ENCODE measurements around the gene FGF12. TPM values are rescaled to one million over a fixed set of nuclear protein-coding genes. Genes with fewer than 3 reads are reported as not detected.

FGF12 gene
- total and polyA plus RNA-seq, 2 experiments from 2014 or later: 6.0 to 14.3 TPM

- Histone ChIP-seq H3K36me3 (ENCODE audit: insufficient read depth) (no peaks in the 10 kb centered on the region), H3K9me2 (ENCODE audit: insufficient read depth) (no peaks in the 10 kb centered on the region), H3K4me1 (ENCODE audit: insufficient read depth) (0 out of 2 replicates have a peak, but pooled peaks cover 4% of the 10 kb centered on the region), H3K4me3 (no peak overlapping the region), H3F3A (replicated peaks; ENCODE audit: low read depth) (no peaks in the 10 kb centered on the region), H3K27me3 (ENCODE audit: insufficient read depth) (no peaks in the 10 kb centered on the region), H3K27ac (ENCODE audit: low read depth) (no peak overlapping the region), H3K4me2 (no peak overlapping the region), H2AFZ (no peak overlapping the region), H3K79me2 (replicated peaks; ENCODE audit: insufficient read depth) (no peaks in the 10 kb centered on the region), H4K20me1 (replicated peaks; ENCODE audit: insufficient read depth) (no peaks in the 10 kb centered on the region)
- no peaks in the 10 kb centered on the region for H3K36me3 Mint-ChIP-seq (ENCODE audit: low read depth)
- H3K9me3 Mint-ChIP-seq: no peaks in the 10 kb centered on the region
- ATAC-seq (no peak), DNase-seq (ENCODE audit: low spot score) (no peak)
- no peaks in the 10 kb centered on the region for H3K27me3 Mint-ChIP-seq (ENCODE audit: insufficient read depth, low read depth, poor library complexity)
- H3K4me3 Mint-ChIP-seq: no peak overlapping the region
- TF ChIP-seq CTCF (conservative IDR thresholded peaks at IDR 0.05; ENCODE audit: low read depth in 2 of 2): no peak
- no peak for TF ChIP-seq ZNF462 (CRISPR knock-in tag; IDR thresholded peaks at IDR 0.05)
- no peak for TF ChIP-seq ZNF114 (CRISPR knock-in tag; IDR thresholded peaks at IDR 0.05)
- no peak for TF ChIP-seq CREB1 (CRISPR knock-in tag; IDR thresholded peaks at IDR 0.05; ENCODE audit: low read depth)
- no peak for TF ChIP-seq EZH2 (IDR thresholded peaks at IDR 0.05; ENCODE audit: low read depth, unreplicated experiment)
- no peak for TF ChIP-seq POLR2AphosphoS5 (IDR thresholded peaks at IDR 0.05; ENCODE audit: low read depth)
- TF ChIP-seq ZNF331 (CRISPR knock-in tag; IDR thresholded peaks at IDR 0.05; ENCODE audit: low read depth): no peak
- no peak for TF ChIP-seq ETS1 (IDR thresholded peaks at IDR 0.05)
- TF ChIP-seq NANOG (IDR thresholded peaks at IDR 0.05; ENCODE audit: borderline replicate concordance): no peak
- no peak for TF ChIP-seq JUNB (IDR thresholded peaks at IDR 0.05; ENCODE audit: unreplicated experiment)
- no peak for TF ChIP-seq EZH2phosphoT487 (IDR thresholded peaks at IDR 0.05; ENCODE audit: unreplicated experiment)
- TF ChIP-seq STAT1 (IDR thresholded peaks at IDR 0.05; ENCODE audit: unreplicated experiment): no peak
- TF ChIP-seq, protein P1, sequence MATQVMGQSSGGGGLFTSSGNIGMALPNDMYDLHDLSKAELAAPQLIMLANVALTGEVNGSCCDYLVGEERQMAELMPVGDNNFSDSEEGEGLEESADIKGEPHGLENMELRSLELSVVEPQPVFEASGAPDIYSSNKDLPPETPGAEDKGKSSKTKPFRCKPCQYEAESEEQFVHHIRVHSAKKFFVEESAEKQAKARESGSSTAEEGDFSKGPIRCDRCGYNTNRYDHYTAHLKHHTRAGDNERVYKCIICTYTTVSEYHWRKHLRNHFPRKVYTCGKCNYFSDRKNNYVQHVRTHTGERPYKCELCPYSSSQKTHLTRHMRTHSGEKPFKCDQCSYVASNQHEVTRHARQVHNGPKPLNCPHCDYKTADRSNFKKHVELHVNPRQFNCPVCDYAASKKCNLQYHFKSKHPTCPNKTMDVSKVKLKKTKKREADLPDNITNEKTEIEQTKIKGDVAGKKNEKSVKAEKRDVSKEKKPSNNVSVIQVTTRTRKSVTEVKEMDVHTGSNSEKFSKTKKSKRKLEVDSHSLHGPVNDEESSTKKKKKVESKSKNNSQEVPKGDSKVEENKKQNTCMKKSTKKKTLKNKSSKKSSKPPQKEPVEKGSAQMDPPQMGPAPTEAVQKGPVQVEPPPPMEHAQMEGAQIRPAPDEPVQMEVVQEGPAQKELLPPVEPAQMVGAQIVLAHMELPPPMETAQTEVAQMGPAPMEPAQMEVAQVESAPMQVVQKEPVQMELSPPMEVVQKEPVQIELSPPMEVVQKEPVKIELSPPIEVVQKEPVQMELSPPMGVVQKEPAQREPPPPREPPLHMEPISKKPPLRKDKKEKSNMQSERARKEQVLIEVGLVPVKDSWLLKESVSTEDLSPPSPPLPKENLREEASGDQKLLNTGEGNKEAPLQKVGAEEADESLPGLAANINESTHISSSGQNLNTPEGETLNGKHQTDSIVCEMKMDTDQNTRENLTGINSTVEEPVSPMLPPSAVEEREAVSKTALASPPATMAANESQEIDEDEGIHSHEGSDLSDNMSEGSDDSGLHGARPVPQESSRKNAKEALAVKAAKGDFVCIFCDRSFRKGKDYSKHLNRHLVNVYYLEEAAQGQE (IDR thresholded peaks at IDR 0.05; ENCODE audit: unreplicated experiment): no peak
- H3K27ac Mint-ChIP-seq: no peak overlapping the region
- H3K4me1 Mint-ChIP-seq: peaks cover 25% of the 10 kb centered on the region
Measured at GRCh38 chr3:192445770-192446644, 281.3 kb downstream of the FGF12 start.
